Stimulated activated CD8-positive, alpha-beta memory T cell treated with anti-CD3 and anti-CD28 coated beads, Interleukin-4, amount 100 ng/mL, for 4 hours (primary cell): Measurements from ENCODE around the gene ZBED6.
"Not testable (repeated sequence)": the region's sequence is repeated elsewhere in the genome, so short reads cannot be mapped to it uniquely, and the experiment has no call there.

Experiments
- DNase-seq, 2 donors: peaks; one replicate each; pipeline ENCODE4 v3.0.0-alpha.2; 2020; ENCODE audit warnings: low read depth in 2 of 2, low spot score in 1 of 2

ZBED6 gene

DNA sequence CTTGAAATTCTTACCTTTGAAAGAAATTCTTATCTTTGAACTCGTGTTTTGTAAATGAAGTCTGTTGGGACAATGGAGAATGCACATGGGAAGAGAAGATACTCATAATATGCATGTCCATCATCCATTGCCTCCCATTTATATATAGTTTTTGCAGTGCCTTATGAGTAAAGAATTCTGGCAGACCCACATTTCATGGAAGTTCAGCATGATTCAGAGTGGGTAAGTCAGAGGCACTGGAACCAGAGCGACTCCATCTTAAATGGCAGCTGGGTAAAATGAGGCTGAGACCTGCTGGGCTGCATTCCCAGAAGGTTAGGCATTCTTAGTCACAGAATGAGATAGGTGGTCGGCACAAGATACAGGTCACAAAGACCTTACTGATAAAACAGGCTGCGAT, 16.6 kb upstream of the ZBED6 start:
- no peak for DNase-seq

DNA sequence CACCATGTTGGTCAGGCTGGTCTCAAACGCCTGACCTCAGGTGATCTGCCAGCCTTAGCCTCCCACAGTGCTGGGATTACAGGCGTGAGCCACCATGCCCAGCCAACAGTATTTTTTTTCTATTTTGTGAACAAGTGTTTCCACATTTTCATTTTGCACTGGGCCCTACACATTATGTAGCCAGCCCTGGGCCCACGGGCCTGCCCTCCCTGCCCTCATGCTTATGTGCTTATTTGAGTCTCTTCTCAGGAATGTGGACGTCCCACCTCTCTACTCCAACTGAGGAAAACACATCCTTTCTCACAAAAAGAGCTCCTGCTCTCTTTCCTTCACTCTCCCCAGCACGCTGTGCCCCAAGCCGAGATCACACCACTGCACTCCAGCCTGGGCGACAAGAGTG, 13.5 kb upstream of the ZBED6 start:
- DNase-seq = no peak

DNA sequence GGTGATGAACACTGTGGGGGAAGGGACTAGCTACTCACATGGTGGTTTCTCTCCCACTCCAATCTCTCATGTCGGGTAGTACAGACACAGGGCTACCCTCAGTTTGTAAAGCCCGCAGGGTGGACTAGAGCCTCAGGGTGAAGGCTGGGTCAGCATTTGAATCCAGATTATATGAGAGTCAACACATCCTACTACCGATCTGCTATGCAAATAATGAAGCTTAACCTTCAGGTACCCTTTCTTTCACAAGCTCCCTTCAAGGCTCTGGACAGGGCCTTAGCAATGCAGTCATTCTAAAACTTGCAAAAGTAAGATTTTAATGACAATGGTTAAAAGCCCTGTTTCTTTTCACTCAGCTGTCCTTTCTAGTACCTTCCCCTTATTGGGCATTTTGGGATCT, 5.5 kb upstream of the ZBED6 start:
- no peak for DNase-seq

DNA sequence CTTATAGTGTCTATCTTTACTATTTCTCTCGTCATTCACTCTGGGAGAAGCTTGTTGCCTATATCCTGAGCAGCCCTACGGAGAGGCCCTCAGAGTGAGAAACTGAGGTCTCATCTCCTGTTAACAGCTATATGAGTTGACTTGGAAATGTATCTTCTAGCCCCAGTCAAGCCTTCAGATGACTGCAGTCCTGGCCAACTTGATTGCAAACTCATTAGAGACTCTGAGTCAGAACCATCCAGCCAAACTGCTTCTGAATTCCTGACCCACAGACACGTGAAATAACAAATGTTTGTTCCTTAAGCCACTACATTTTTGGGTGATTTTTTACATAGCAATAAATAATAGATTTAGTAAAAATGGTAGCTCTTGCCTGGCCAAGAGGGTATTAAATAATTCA, 3.9 kb upstream of the ZBED6 start:
- DNase-seq = no peak

DNA sequence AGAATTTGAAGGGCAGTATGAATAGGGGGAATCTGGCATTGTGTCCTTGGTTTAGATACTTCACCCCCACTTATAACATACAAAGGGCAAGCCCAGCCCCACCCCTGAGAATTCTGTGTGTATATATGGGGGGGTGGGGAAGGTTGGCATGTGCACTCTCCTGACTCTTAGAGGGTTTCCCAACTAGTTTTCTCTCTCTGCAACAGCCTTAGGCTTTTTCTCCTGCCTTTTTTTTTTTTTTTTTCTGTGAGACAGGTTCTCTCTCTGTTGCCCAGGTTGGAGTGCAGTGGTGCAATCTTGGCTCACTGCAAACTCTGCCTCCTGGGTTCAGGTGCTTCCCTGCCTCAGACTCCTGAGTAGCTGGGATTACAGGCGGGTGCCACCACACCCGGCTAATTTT, 2.9 kb upstream of the ZBED6 start:
- no peak for DNase-seq

DNA sequence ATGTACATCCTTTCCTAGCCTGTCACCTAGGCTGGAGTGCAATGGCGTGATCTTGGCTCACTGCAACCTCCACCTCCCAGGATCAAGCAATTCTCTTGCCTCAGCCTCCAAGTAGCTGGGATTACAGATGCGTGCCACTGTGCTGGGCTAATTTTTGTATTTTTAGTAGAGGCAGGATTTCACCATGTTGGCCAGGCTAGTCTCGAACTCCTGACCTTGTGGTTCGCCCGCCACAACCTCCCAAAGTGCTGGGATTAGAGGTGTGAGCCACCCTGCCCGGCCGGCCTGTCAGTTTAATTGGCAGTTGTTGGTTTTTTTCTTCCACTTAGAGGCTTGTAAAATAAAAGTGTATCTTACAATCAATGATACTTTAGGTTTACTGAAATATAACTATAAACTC, 1.9 kb upstream of the ZBED6 start:
- DNase-seq = not testable (repeated sequence)

DNA sequence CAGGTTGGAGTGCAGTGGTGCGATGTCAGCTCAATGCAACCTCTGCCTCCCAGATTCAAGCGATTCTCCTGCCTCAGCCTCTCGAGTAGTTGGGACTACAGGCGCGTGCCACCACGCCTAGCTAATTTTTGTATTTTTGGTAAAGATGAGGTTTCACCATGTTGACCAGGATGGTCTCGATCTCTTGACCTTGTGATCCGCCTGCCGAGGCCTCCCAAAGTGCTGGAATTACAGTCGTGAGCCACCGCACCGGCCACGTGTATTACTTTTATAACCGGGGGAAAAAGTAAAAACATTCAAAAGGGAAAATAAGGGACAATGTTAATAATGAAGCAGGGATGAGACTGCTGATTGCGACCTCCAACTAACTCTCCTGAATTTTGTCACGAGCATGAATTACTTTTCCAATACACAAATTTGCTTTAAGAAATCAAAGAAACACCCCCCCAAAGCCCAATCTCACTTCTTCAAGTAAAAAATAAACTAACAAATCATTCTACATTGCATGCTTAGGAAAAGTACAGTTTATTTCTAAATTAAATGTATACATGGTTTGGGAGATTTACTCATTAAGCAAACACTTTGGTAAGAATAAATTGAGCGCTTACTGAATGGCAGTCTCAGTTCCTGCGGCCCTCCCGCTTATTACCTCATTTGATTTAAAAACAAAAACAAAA, 521 bp upstream of the ZBED6 start:
- DNase-seq = no peak

DNA sequence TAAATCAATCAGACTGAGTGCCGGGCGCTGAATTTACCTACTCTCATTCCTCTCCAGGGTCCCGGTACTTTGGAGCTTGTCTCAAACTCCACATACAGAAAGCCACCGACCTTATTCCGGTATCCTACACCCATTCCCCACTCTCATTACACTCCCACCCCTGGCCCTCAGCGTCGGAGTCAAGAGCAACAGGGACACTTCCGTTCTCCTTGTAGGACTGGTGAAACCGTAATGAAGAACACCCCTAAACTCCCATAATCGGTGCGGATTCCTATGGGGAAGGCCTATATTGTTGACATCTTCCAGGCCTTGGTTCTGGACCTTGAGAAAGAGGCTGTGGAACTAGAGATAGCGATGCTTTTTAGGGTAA, 798 bp downstream of the ZBED6 start:
- DNase-seq = no peak

DNA sequence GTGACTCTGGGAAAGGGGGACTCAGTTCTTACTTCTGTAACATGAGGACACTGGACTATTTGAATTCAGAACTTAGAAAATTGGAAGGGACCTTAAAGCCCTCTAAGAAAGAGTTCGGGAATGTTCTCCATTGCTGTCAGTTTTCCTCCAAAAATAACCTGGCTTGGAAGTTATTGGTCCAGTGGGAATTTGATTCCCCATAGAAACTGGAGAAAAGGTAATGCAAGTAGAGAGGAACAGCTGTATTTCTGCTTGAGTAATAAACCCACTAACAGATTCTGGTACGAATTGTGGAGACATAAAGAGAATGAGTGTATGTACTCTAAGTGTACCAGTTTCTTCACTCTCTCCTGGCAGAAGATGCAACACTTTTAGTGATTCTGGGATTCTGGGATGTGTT, 1.8 kb downstream of the ZBED6 start:
- no peak for DNase-seq

DNA sequence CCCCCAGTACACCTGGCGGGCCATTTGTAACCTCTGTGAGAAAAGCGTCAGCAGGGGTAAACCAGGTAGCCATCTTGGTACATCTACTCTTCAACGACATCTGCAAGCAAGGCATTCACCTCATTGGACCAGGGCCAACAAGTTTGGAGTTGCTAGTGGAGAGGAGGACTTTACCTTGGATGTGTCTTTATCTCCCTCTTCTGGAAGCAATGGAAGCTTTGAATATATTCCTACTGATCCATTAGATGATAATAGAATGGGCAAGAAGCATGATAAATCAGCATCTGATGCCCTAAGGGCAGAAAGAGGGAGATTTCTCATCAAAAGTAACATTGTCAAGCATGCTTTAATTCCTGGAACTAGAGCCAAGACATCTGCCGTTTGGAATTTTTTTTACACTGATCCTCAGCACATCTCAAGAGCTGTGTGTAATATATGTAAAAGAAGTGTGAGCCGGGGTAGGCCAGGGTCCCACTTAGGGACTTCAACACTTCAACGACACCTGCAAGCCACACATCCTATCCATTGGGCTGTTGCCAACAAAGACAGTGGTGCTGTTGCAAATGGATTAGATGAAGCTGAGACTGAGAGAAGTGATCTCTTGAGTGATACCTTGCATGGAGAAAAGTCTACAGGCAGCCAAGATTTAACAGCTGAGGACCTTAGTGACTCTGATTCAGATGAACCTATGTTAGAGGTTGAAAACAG, 2.7 kb downstream of the ZBED6 start:
- DNase-seq = no peak

DNA sequence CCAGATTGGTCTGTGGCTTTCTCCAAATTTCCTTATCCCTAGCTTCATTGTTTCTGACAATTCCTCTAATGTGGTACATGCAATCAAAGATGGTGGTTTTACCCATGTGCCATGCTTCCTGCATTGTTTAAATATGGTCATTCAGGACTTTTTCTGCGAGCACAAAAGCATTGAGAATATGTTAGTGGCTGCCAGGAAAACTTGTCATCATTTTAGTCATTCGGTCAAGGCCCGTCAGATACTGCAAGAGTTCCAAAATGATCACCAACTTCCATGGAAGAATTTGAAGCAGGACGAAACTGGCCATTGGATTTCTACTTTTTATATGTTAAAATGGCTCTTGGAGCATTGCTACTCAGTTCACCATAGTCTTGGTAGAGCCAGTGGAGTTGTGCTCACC, 3.7 kb downstream of the ZBED6 start:
- no peak for DNase-seq

DNA sequence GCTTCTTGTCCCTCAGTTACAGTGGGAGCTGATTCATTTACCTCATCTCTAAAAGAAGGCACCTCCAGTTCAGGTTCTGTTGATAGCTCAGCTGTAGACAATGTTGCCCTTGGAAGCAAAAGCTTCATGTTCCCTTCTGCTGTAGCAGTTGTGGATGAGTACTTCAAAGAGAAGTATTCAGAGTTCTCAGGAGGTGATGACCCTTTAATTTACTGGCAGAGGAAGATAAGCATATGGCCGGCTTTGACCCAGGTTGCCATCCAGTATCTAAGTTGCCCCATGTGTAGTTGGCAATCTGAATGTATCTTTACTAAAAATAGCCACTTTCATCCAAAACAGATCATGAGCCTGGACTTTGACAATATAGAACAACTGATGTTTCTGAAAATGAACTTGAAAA, 4.5 kb downstream of the ZBED6 start:
- no peak for DNase-seq

DNA sequence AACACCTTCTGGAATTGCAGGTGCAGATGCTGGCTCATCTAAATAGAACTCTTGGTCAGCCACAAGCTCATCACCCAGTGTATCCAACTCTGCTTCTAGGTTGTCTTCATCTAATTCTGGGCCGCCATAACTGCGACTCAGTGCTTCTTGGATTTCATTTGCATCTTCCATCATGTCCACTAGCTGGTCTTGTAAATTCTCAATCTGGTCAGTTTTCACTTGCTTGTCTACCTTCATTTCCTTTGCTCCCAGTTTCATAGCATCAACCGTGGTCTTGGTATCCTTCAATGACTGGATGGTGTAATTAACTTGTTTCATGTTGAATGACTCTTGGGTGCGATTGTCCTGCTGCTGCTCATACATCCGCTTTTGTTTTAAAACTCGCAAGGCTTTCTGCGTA, 10.3 kb downstream of the ZBED6 start:
- DNase-seq = no peak

DNA sequence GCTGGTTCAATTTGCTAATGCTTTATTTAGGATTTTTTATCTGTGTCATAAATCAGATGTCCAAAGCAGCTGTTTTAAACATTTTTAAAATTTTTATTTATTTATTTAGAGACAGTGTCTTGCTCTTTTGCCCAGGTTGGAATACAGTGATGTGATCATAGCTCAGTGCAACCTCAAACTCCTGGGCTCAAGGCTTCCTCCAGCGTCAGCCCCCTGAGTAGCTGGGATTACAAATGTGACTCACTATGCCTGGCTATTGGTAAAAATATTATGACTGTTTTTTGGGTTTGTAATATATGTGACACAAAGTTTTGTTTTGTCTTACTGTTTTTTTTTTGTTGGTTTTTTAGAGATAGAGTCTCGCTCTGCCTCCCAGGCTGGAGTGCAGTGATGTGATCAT, 11.8 kb downstream of the ZBED6 start:
- no peak for DNase-seq

DNA sequence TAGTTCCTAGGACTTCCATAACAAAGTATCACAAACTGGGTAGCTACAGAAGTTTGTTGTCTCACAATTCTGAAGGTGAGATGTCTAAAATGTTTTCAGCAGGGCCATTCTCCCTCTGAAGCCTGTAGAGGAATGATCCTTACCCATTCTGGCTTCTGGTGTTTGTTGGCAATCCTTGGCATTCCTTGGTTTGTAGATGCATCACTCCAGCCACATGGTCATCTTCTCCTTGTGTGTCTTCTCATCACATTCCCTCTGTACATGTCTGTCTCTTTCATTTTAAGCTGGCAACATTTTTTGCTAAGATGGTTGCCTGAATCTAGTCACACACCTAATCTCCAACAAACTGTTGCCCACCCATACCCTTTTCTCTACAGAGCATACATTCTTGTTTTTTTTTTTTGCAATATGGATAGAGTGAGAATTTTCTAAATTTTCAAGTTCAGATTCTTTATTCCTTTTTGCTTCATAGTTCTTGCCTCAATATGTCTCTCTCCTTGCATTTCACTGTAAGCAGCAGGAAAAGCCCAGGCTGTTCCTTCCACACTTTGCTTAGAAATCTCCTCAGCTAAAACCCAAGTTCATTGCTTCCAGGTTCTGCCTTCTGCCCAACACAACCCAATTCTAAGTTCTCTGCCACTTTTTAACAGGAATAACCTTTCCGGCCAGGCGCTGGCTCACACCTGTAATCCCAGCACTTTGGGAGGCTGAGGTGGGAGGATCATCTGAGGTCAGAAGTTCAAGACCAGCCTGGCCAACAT, 18.3 kb downstream of the ZBED6 start:
- no peak for DNase-seq

DNA sequence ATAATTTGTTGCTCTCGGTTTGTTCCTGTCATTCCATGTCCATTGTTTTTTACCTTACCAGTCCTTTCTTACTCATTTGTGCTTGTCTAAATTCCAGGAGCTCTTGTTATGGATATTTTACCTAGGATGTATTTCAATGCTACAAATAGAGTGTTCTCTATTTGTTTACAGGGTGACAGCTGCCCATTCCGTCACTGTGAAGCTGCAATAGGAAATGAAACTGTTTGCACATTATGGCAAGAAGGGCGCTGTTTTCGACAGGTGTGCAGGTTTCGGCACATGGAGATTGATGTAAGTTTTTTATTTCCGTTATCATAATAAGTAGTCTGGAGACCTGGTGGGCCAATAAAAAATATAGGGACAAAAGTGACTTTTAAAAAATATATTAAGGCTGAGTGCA, 23.0 kb downstream of the ZBED6 start:
- no peak for DNase-seq

DNA sequence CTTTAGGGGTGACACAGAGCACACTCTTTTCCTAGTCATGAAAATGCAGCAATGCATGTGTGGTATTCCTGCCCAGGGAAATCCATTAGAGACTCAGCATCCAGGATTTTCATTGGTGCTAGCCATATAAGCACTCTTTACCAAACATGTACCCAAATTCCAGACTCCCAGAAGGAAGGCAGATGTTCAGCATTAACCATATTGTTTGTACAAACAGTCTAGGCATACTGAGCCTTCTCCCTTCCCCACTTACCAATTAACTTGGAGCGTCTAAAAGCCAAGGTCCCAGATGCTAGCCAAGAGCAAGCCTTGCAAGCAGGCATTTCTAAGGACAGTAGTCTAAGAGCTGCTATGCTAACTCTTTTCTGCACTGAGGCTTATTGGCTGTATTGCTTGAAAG, 27.9 kb downstream of the ZBED6 start:
- DNase-seq = no peak

DNA sequence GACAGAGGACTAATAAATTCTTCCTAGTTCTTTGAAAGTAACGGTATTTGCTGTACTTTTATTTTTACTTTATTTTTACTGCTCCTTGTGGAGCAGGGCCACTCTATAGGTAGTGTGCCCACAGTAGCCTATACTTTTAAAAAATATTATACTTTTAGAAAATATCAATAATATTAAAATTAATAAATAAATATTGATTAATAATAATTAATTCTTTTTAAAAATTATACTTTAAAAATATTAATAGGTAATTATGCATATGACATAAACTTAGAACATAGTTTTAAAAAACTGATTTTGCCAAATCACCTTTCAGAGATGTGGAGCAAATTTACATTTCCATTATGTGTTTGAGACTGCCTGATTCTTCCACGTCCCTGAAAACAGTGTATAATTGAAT, 30.8 kb downstream of the ZBED6 start:
- no peak for DNase-seq

DNA sequence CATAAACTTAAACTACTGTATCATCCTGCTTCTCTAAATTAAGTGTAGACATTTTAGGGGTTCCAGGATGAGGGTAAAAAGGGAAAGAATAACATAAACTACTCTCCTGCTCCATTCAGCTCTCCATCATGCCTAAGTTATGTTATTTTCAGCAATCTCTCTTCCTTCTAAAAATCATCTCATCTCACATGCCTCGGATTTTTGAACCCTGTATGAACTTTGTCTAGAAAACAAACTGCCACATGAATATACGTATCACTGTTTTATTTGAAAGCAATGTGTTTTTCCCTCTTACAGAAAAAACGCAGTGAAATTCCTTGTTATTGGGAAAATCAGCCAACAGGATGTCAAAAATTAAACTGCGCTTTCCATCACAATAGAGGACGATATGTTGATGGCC, 32.6 kb downstream of the ZBED6 start:
- DNase-seq = no peak

DNA sequence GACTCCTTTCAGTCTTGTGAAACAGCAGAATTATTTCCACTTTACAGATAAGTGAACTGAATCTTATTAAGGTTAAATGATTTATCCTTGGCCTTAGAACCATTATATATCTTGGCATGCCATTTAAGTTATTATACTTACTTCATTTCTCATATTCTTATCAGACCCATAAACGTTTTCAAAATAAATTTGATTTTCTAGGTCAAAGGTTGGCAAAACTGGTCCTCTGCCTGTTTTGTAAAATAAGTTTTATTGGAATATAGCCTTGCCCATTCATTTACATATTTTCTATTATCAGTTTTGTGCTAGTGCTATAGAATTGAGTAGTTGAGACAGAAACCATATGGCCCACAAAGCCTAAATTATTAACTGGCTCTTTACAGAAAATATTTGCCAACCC, 33.1 kb downstream of the ZBED6 start:
- DNase-seq = no peak

DNA sequence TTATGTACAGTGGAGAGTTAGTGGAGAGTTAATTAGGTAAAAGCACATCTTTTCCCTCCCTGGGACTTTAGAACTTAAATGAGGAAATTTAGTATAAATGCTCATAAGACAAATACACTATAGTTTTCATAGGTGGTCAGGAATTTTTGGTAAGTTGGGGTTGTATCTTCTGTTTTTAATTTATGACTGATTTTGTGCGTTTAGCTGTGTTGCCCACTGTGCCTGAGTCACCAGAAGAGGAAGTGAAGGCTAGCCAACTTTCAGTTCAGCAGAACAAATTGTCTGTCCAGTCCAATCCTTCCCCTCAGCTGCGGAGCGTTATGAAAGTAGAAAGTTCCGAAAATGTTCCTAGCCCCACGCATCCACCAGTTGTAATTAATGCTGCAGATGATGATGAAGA, 33.8 kb downstream of the ZBED6 start:
- DNase-seq = not testable (repeated sequence)

DNA sequence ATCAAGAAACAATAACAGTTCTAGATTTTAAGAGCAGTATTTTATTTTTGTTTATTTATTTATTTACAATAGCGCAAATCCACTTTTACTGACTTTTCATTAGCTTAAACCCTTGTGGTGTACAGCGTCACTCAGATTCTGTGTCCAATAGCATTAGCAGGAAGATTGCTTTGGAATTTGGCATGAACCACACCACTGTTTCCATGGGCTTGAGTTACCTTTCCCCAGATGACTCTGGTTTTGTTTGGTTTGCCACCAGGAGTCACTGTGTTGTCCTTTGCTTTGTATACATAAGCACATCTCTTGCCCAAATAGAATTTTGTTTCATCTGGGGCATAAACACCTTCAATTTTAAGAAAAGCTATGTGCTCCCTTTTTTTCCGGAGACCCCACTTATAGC, 40.1 kb downstream of the ZBED6 start:
- DNase-seq = no peak

DNA sequence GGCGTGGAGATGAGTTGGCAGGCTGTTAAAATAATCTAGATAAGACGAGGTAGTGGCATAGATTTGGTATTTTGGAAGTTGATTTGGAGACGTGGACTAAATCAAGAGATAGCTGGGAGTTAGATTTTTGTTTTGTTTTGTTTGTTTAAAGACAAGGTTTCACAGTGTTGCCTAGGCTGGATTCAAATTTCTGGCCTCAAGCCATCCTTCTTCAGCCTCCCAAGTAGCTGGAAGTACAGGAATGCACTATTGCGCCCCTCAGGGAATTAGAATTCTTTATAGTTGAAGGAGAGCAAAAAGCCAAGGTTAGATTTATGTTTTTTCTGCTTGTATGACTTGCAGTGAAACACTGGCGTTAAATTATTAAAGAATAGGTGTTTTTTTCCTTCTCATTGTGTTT, 43.7 kb downstream of the ZBED6 start:
- no peak for DNase-seq
